Body of pancreas (tissue), 4 donors: ENCODE results near the gene CPD.

Source experiments
- POLR2A ChIP-seq, 3 donors: fragments of 450-650 bp; IDR thresholded peaks; one replicate each; pipeline ENCODE4 v1.6.1; 2016; ENCODE audit warnings: antibody characterized with exemption in 3 of 3, mild to moderate bottlenecking in 2 of 3
- TF ChIP-seq, protein P1 (sequence below), 7 experiments: fragments of 450-650 bp in 4 of 7; fragments of 200-600 bp in 3 of 7; sonication (generic) in 3 of 7; IDR thresholded peaks; one replicate each; pipeline ENCODE4 v1.5.1; 2016 to 2019; ENCODE audit warnings: antibody characterized with exemption in 7 of 7

DNA sequence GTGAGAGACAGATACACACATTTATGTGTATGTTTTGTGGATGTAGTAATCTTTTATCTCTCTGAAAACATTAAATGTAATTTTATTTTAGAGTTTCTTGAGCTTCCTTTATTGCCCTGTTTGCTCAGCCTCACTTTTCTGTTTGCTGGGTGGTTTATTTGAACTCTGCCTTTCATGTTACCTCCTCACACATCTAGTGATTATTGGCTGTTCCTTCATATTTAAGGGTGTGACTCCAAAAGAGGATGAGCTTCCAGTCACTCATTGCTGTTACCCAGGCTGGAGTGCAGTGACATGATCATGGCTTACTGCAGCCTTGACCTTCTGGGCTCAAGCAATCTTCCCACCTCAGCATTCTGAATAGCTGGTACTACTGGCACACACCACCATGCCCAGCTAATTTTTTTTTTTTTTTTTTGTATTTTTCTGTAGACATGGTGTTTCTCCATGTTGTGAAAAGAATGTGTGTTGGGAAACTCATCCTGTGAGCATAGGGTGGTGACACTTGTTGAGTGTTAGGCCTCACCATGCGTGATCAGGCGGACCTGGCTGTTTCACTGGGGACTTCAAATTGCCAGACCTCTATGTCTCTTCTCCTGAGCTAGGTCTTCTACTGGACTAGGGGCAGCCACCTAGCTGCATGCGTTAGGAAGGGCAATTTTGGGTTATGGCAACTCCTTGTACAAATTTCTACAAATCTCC is 136.3 kb downstream of the CPD start:
- TF ChIP-seq POLR2A (IDR thresholded peaks at IDR 0.05), result no peak
- TF ChIP-seq, protein P1, sequence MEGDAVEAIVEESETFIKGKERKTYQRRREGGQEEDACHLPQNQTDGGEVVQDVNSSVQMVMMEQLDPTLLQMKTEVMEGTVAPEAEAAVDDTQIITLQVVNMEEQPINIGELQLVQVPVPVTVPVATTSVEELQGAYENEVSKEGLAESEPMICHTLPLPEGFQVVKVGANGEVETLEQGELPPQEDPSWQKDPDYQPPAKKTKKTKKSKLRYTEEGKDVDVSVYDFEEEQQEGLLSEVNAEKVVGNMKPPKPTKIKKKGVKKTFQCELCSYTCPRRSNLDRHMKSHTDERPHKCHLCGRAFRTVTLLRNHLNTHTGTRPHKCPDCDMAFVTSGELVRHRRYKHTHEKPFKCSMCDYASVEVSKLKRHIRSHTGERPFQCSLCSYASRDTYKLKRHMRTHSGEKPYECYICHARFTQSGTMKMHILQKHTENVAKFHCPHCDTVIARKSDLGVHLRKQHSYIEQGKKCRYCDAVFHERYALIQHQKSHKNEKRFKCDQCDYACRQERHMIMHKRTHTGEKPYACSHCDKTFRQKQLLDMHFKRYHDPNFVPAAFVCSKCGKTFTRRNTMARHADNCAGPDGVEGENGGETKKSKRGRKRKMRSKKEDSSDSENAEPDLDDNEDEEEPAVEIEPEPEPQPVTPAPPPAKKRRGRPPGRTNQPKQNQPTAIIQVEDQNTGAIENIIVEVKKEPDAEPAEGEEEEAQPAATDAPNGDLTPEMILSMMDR (IDR thresholded peaks at IDR 0.05), result no peak
